Measurements from ENCODE around the gene LEFTY2.

Gene LEFTY2

GRCh38 chr1:225887030-225887314, 54.0 kb downstream of the LEFTY2 start:
- DNase-seq (ENCODE audit: low read depth): no peak
- no peak for TF ChIP-seq CTCF (IDR thresholded peaks at IDR 0.05; ENCODE audit: low read length, missing control alignments)
- H3K4me3 ChIP-seq (replicated peaks; ENCODE audit: low read depth, low read length): no peak overlapping the region
